ENCODE results near the gene SMG1. TPM values are rescaled to one million over a fixed set of nuclear protein-coding genes. Genes with fewer than 3 reads are reported as not detected.
"Not testable (repeated sequence)": the region's sequence is repeated elsewhere in the genome, so short reads cannot be mapped to it uniquely, and the experiment has no call there.

Gene SMG1
- total RNA-seq, result 67.1 and 68.9 TPM in 2 replicates

DNA sequence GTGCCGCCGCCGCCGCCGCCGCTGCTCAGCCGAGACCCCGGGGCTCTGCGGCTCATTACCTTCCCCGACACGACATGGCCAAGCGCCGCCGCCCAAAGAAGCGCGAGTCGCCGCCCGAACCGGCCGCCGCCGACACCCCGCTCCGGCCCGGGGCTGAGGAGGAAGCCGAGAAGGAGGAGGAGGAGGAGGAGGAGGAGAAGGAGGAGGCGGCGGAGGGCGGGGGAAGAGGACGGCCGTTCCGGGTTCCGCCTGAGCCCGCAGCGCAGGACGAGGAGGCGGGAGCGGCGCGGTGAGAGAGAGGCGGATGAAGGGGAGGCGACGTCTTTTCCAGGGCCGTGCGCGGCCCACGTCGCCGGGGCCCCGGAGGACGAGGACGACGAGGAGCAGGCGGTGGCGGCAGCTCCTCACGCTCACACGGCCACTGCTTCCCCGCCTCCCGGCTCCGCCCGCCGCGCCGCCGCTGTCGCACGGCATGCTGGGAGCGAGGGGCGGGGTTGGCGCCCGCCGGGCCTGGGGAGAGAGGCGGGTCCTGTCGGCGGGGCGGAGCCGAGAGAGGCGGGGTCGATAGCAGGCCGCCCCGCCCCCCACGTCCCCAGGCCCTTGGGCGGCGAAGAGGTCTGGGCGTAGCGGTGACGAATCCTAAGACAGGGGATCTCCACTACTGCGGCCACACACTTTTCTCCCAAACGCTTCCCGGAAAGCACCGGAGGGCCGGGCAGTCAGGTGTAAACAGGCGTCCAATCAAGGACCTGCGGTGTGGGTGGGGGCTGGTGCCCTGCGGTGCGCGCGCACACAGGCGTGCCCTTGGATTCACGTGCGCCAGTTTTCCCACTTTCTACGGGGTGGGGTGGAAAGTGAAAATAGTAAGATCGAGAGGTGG, at the start of gene SMG1:
Gene SMG1, minus strand, starts transcription at position 423 of the 880 bp plus-strand sequence. Its CDS starts 367 bp downstream, at position 56.
- DNase-seq (ENCODE audit: low read depth), result peak; percentile 95
- H3K27me3 ChIP-seq (ENCODE audit: control insufficient read depth, insufficient read depth, low read length); FAIRE-seq; H3K36me3 ChIP-seq (ENCODE audit: control insufficient read depth, insufficient read depth, low read length): not testable (repeated sequence)
- peak within 1 kb of the TSS; percentile 62 for H3K4me3 ChIP-seq (ENCODE audit: low read depth, low read length)

DNA sequence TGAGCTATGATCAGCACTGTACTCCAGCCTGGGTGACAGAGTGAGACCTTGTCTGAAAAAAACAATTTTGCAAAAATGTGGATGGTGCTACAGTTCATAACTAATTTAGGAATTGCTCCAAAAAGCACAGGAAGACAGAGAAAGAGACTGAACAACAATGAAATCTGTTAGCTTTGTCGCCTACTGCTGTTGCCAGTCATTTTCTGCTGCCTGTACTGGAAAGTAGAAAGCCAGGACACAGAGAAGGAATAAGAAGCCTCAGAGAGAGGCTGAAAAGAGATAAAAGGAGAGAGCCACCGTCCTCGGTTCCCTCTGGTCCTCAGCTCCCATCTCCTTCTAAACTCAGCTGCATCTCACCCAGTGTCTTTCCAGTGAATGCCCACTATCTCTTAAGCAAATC, 48.9 kb upstream of the SMG1 start:
- no peak for FAIRE-seq
- DNase-seq (ENCODE audit: low read depth), result no peak
- Histone ChIP-seq H3K4me3 (ENCODE audit: low read depth, low read length) (no peak overlapping the region), H3K36me3 (ENCODE audit: control insufficient read depth, insufficient read depth, low read length) (no peaks in the 10 kb centered on the region), H3K27me3 (ENCODE audit: control insufficient read depth, insufficient read depth, low read length) (no peaks in the 10 kb centered on the region)
- TF ChIP-seq, protein P1, sequence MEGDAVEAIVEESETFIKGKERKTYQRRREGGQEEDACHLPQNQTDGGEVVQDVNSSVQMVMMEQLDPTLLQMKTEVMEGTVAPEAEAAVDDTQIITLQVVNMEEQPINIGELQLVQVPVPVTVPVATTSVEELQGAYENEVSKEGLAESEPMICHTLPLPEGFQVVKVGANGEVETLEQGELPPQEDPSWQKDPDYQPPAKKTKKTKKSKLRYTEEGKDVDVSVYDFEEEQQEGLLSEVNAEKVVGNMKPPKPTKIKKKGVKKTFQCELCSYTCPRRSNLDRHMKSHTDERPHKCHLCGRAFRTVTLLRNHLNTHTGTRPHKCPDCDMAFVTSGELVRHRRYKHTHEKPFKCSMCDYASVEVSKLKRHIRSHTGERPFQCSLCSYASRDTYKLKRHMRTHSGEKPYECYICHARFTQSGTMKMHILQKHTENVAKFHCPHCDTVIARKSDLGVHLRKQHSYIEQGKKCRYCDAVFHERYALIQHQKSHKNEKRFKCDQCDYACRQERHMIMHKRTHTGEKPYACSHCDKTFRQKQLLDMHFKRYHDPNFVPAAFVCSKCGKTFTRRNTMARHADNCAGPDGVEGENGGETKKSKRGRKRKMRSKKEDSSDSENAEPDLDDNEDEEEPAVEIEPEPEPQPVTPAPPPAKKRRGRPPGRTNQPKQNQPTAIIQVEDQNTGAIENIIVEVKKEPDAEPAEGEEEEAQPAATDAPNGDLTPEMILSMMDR (IDR thresholded peaks at IDR 0.05; ENCODE audit: insufficient read depth, low read length, severe bottlenecking), result no peak

DNA sequence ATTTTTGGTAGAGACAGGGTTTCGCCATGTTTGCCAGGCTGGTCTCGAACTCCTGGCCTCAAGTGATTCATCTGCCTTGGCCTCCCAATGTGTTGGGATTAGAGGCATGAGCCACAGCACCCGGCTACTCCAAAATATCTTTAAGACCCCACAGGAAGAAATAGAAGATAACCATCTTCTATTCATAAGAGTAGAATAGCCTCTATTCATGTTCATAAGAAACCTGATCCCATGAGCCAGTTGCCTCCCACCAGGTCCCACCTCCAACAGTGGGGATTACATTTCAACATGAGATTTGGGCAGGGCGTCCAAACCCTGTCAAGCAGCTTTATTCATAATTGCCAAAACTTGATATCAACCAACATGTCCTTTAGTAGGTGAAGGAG, 43.6 kb upstream of the SMG1 start:
- DNase-seq (ENCODE audit: low read depth) (no peak), FAIRE-seq (no peak)
- no peaks in the 10 kb centered on the region for H3K36me3 ChIP-seq (ENCODE audit: control insufficient read depth, insufficient read depth, low read length)
- TF ChIP-seq, protein P1 (IDR thresholded peaks at IDR 0.05; ENCODE audit: insufficient read depth, low read length, severe bottlenecking), result no peak
- no peak overlapping the region for H3K4me3 ChIP-seq (ENCODE audit: low read depth, low read length)
- no peaks in the 10 kb centered on the region for H3K27me3 ChIP-seq (ENCODE audit: control insufficient read depth, insufficient read depth, low read length)

DNA sequence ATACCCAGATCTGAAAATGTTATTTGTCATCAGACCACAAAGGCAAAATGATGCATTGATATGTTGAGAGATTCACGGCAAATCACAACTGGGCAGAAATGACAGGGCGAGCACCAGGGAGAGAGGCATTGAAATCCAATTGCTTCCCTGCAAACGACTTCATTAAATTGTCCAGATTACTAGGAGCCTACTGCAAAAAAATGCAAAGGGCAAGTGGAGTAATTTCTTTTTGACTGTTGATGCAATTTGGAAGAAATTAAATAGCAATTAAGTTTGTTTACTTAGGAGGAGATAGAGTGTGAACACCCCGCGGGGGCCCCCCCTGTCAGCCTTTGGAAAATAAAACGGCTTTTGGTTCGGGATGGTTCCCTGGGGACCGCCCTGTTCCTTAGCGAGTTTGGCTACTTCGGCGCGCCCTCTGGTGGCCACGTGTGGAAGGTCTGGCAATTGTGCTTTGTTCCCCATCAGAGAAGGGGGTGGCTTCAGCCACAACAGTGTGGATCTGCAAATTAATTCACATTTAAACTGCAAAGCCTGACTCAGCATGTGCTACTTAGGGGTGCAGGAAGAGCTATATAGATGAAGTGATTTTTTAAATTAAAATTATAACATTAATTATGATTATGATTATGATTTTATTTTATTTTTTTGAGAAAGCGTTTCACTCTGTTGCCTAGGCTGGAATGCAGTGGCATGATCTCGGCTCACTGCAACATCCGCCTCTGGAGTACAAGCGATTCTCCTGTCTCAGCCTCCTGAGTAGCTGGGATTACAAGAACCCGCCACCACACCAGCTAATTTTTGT, 43.0 kb upstream of the SMG1 start:
- peak; percentile 57 for DNase-seq (ENCODE audit: low read depth)
- no peaks in the 10 kb centered on the region for H3K36me3 ChIP-seq (ENCODE audit: control insufficient read depth, insufficient read depth, low read length)
- no peak overlapping the region for H3K4me3 ChIP-seq (ENCODE audit: low read depth, low read length)
- no peaks in the 10 kb centered on the region for H3K27me3 ChIP-seq (ENCODE audit: control insufficient read depth, insufficient read depth, low read length)
- FAIRE-seq, result no peak
- TF ChIP-seq, protein P1 (IDR thresholded peaks at IDR 0.05; ENCODE audit: insufficient read depth, low read length, severe bottlenecking), result peak; percentile 90

DNA sequence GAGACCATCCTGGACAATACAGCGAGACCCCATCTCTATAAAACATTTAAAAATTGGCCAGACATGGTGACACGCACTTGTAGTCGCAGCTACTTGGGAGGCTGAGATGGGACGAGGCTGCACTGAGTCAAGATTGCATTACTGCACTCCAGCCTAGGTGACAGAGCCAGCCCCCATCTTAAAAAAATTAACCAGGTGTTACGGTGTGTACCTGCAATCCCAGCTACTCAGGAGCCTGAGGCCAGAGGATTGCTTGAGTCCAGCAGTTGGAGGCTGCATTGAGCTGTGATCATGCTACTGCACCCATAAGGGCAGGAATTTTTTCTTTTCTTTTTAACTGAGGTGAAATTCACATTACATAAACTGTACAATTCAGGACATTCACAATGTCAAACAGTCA, 40.6 kb upstream of the SMG1 start:
- Histone ChIP-seq H3K36me3 (ENCODE audit: control insufficient read depth, insufficient read depth, low read length) (no peaks in the 10 kb centered on the region), H3K27me3 (ENCODE audit: control insufficient read depth, insufficient read depth, low read length) (no peaks in the 10 kb centered on the region), H3K4me3 (ENCODE audit: low read depth, low read length) (no peak overlapping the region)
- DNase-seq (ENCODE audit: low read depth) (no peak), FAIRE-seq (no peak)
- TF ChIP-seq, protein P1 (IDR thresholded peaks at IDR 0.05; ENCODE audit: insufficient read depth, low read length, severe bottlenecking), result no peak

DNA sequence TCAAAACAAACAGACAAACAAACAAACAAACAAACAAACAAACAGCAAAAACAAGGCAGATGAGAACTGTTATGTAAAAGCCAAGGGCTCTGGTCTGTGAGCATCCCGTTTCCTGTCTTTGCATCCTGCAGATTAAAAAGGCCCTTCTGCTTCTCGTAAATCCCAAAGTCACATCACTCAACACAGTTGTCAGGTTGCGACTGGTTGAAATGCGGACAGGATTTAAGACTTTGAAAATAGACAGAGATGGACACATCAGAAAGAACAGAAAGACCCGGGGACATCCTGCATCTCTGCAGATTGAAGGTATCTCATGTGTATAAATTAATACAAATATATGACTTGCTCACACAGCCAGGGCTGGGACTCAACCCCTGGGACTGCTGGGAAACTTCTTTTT, 39.3 kb upstream of the SMG1 start:
- TF ChIP-seq, protein P1 (IDR thresholded peaks at IDR 0.05; ENCODE audit: insufficient read depth, low read length, severe bottlenecking), result no peak
- no peak overlapping the region for H3K4me3 ChIP-seq (ENCODE audit: low read depth, low read length)

More for the DNA sequence above, 39.3 kb upstream of the SMG1 start:
- no peaks in the 10 kb centered on the region for H3K36me3 ChIP-seq (ENCODE audit: control insufficient read depth, insufficient read depth, low read length)
- DNase-seq (ENCODE audit: low read depth), result no peak
- FAIRE-seq, result no peak
- no peaks in the 10 kb centered on the region for H3K27me3 ChIP-seq (ENCODE audit: control insufficient read depth, insufficient read depth, low read length)
